PFSK-1 (cell line): ENCODE results near the gene EFCC1.

Source experiments
- FOXP2 ChIP-seq: optimal IDR thresholded peaks from 2 replicates; pipeline ENCODE3; 2011; ENCODE audit warnings: borderline replicate concordance, control low read depth, inconsistent platforms; ENCODE audit not compliant: insufficient read depth; ENCODE audit errors: extremely low read length, extremely low read depth
- POLR2AphosphoS5 ChIP-seq: IDR thresholded peaks from 2 replicates; pipeline ENCODE4 v1.6.1; 2012; ENCODE audit warnings: low read depth, mild to moderate bottlenecking, control low read depth, low read length, moderate library complexity
- REST ChIP-seq, 2 experiments: IDR thresholded peaks; 2 replicates each; pipeline versions ENCODE4 v1.6.1 to v1.8.0; 2011 to 2012; ENCODE audit warnings: low read depth in 2 of 2, low read length in 2 of 2, control low read depth in 1 of 2, inconsistent platforms in 1 of 2, mild to moderate bottlenecking in 1 of 2, moderate library complexity in 1 of 2; ENCODE audit not compliant: insufficient read depth in 1 of 2
- SIN3A ChIP-seq: IDR thresholded peaks from 2 replicates; pipeline ENCODE4 v1.6.1; 2012; ENCODE audit warnings: mild to moderate bottlenecking, low read length, moderate library complexity, borderline replicate concordance; ENCODE audit not compliant: insufficient read depth
- TAF1 ChIP-seq: IDR thresholded peaks from 2 replicates; pipeline ENCODE4 v1.6.1; 2012; ENCODE audit warnings: low read length, control low read depth, borderline replicate concordance; ENCODE audit not compliant: insufficient read depth

Gene EFCC1

GRCh38 chr3:129014148-129014547 is 13.0 kb downstream of the EFCC1 start:
- TF ChIP-seq REST (IDR thresholded peaks at IDR 0.05; ENCODE audit: insufficient read depth in 1 of 2, low read depth in 2 of 2, low read length in 2 of 2) (no peak), POLR2AphosphoS5 (no peak), SIN3A (no peak), FOXP2 (no peak), TAF1 (no peak)

GRCh38 chr3:129014793-129015345 is 13.8 kb downstream of the EFCC1 start:
- TF ChIP-seq TAF1 (no peak), REST (IDR thresholded peaks at IDR 0.05; ENCODE audit: insufficient read depth in 1 of 2, low read depth in 2 of 2, low read length in 2 of 2) (no peak), FOXP2 (no peak), POLR2AphosphoS5 (no peak), SIN3A (no peak)

DNA sequence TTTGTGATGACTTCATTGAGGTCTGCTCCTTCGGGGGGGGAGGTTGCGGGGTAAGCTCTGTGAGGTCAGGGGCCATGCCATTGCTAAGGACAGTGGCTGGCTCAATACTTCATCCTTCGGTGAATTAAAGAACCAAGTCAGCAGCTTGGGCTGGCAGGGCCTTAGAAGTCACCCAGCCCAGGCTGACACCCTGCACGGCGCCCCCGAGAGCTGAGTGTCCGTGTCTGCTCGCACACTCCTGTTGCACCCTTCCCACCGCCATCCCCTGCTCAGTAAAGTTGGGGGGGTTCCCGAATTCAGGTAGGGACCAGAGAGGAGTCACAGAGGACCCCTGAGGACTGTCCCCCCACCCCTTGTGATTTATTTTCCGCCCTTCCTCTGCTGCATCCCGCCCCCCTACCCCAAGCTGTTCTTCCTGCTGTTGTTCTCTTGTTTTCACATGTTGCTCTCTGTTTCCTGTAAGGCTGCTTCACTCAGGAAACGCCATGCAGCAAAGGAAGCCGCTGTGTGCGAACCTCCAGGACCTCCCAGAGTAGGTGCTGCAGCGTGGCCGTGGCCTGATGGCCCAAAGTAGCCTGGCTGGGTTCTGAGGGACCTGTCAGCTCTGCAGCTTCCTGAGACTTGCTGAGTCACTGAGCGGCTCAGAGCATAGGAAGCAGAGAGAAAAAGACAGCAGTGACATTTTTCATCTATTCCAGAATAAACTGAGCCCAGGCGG is 14.4 kb downstream of the EFCC1 start:
- TF ChIP-seq FOXP2 (no peak), TAF1 (no peak), SIN3A (no peak), POLR2AphosphoS5 (no peak), REST (IDR thresholded peaks at IDR 0.05; ENCODE audit: insufficient read depth in 1 of 2, low read depth in 2 of 2, low read length in 2 of 2) (no peak)

- TF ChIP-seq POLR2AphosphoS5, result no peak
- no peak for TF ChIP-seq FOXP2
- TF ChIP-seq SIN3A, result no peak
- TF ChIP-seq TAF1, result no peak
Observed at GRCh38 chr3:129016356-129016719, 15.2 kb downstream of the EFCC1 start.

DNA sequence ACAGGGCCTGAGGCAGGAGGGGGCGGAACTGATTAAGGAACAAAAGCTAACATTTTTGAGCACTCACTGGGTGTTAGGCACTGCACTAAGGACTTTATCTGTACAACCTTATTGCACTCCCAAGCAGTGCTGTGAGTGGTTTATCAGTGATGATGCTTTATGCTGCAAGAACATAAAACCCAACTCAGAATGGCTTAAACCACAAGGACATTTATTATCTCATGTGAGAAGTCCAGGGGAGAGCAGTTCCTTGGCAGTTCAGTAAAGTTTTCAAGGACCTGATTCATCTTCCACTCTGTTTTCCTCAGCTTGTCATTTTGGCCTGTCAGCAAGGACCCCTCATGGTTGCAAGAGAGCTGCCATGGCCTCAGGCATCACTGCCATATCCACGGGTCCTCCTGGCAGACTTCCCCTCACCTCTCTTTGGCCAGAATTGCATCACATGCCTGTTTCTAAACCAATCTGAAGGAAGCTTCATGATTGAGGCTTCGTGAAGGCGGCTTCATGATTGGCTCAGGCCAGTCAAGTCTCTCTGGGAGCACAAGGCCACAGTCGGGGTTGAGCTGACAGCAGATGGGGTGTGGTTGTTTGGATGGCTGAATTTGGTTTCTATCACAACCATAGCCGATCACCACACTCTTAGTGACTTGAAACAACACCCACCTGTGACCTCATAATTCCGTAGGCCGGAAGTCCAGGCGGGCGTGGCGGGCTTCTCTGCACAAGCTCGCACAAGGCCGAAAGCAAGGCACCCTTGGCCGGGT is 15.8 kb downstream of the EFCC1 start:
- TF ChIP-seq REST (IDR thresholded peaks at IDR 0.05; ENCODE audit: insufficient read depth in 1 of 2, low read depth in 2 of 2, low read length in 2 of 2) (no peak), SIN3A (no peak), FOXP2 (no peak), TAF1 (no peak), POLR2AphosphoS5 (no peak)
